ENCODE data around the gene C2CD4A. TPM values are rescaled to one million over a fixed set of nuclear protein-coding genes. Genes with fewer than 3 reads are reported as not detected.

C2CD4A gene
- total and polyA plus RNA-seq, 2 donors from 2014 or later, result 0.17 to 5.3 TPM

GRCh38 chr15:62026487-62027262 is 40.1 kb upstream of the C2CD4A start:
- DNase-seq, result no peak
- Histone ChIP-seq H3K36me3 (ENCODE audit: control insufficient read depth in 2 of 3, insufficient read depth in 3 of 3, low read length in 3 of 3) (peaks cover 0 to 3% (median 0%) of the 10 kb centered on the region in 3 donors), H3K9ac (ENCODE audit: low read length in 3 of 3) (no peak overlapping the region), H3K27me3 (ENCODE audit: control insufficient read depth, insufficient read depth, low read length) (no peaks in the 10 kb centered on the region), H3K27ac (ENCODE audit: low read depth in 2 of 2, low read length in 2 of 2) (no peak overlapping the region), H3K4me1 (ENCODE audit: control insufficient read depth in 2 of 3, insufficient read depth in 2 of 3, low read depth in 1 of 3, low read length in 3 of 3) (no peaks in the 10 kb centered on the region), H3K4me3 (ENCODE audit: low read length in 3 of 3) (no peak overlapping the region), H3K9me3 (ENCODE audit: control insufficient read depth in 2 of 3, insufficient read depth in 1 of 3, low read length in 3 of 3) (no peaks in the 10 kb centered on the region)
- FAIRE-seq, result no peak
- TF ChIP-seq CTCF (IDR thresholded peaks at IDR 0.05; ENCODE audit: borderline replicate concordance, extremely low read depth, insufficient read depth), result no peak
- intact Hi-C loops (cut with DNase I), result no loop called here

- FAIRE-seq, result no peak
- Histone ChIP-seq H3K4me3 (ENCODE audit: low read length in 3 of 3) (no peak overlapping the region), H3K9ac (ENCODE audit: low read length in 3 of 3) (no peak overlapping the region), H3K27me3 (ENCODE audit: control insufficient read depth, insufficient read depth, low read length) (no peaks in the 10 kb centered on the region), H3K4me1 (ENCODE audit: control insufficient read depth in 2 of 3, insufficient read depth in 2 of 3, low read depth in 1 of 3, low read length in 3 of 3) (no peaks in the 10 kb centered on the region), H3K27ac (ENCODE audit: low read depth in 2 of 2, low read length in 2 of 2) (no peak overlapping the region), H3K36me3 (ENCODE audit: control insufficient read depth in 2 of 3, insufficient read depth in 3 of 3, low read length in 3 of 3) (peaks cover 0 to 3% (median 0%) of the 10 kb centered on the region in 3 donors), H3K9me3 (ENCODE audit: control insufficient read depth in 2 of 3, insufficient read depth in 1 of 3, low read length in 3 of 3) (no peaks in the 10 kb centered on the region)
- no peak for DNase-seq
- intact Hi-C loops (cut with DNase I), result no loop called here
- no peak for TF ChIP-seq CTCF (IDR thresholded peaks at IDR 0.05; ENCODE audit: borderline replicate concordance, extremely low read depth, insufficient read depth)
Measured at GRCh38 chr15:62027263-62027565, 39.6 kb upstream of the C2CD4A start.

DNA sequence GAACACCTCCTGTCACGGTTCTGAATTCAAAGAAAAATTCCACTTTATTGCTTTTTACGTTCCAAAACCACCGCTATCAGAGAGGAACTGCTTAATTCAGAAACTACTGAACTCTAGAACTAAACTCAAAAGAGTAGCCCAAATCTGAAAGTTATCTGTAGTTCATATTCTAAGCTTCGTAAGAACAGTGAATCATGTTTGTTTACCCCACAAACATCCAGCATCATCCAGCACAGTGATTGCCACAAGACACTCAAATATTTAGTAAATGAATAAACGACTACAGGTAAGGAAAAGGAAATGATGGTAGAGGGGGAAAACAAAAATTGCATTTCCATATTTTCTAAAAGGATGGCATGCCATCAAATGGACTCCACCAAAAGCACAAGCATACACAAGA is 38.9 kb upstream of the C2CD4A start:
- Histone ChIP-seq H3K4me1 (ENCODE audit: control insufficient read depth in 2 of 3, insufficient read depth in 2 of 3, low read depth in 1 of 3, low read length in 3 of 3) (no peaks in the 10 kb centered on the region), H3K27me3 (ENCODE audit: control insufficient read depth, insufficient read depth, low read length) (no peaks in the 10 kb centered on the region), H3K9ac (ENCODE audit: low read length in 3 of 3) (no peak overlapping the region), H3K27ac (ENCODE audit: low read depth in 2 of 2, low read length in 2 of 2) (no peak overlapping the region), H3K4me3 (ENCODE audit: low read length in 3 of 3) (no peak overlapping the region), H3K36me3 (ENCODE audit: control insufficient read depth in 2 of 3, insufficient read depth in 3 of 3, low read length in 3 of 3) (peaks cover 0 to 3% (median 0%) of the 10 kb centered on the region in 3 donors), H3K9me3 (ENCODE audit: control insufficient read depth in 2 of 3, insufficient read depth in 1 of 3, low read length in 3 of 3) (no peaks in the 10 kb centered on the region)
- no peak for FAIRE-seq
- DNase-seq, result no peak
- TF ChIP-seq CTCF (IDR thresholded peaks at IDR 0.05; ENCODE audit: borderline replicate concordance, extremely low read depth, insufficient read depth), result no peak
- intact Hi-C loops (cut with DNase I), result no loop called here
